ENCODE measurements around the gene DYSF.

GRCh38 chr2:71546777-71547281 is 93.5 kb downstream of the DYSF start:
- TF ChIP-seq CTCF (IDR thresholded peaks at IDR 0.05; ENCODE audit: low read depth, low read length): no peak
- TF ChIP-seq EZH2phosphoT487 (IDR thresholded peaks at IDR 0.05; ENCODE audit: low read depth): no peak
